ENCODE data around the gene STRIP2. TPM values are rescaled to one million over a fixed set of nuclear protein-coding genes. Genes with fewer than 3 reads are reported as not detected.

STRIP2 gene
- total and polyA plus RNA-seq, 2 of the 13 experiments (the other 11 are each of a cell fraction or from before 2014, with no cell fraction given) = 3.9 to 8.2 TPM

Small RNA genes within 50 kb of the gene (small RNA-seq; reads per million reads assigned to genes)
- gene AC009244.1 (ENCODE audit: insufficient read depth in 2 of 3, insufficient read length in 3 of 3, low read depth in 2 of 3, low replicate concordance in 1 of 3) = 0 reads per million in 3 experiments
- 0 to 5.8 (median 0.10) reads per million in 3 experiments for gene RNU1-72P (ENCODE audit: insufficient read depth in 2 of 3, insufficient read length in 3 of 3, low read depth in 2 of 3, low replicate concordance in 1 of 3)
- gene SNRPGP3 (ENCODE audit: insufficient read depth in 2 of 3, insufficient read length in 3 of 3, low read depth in 2 of 3, low replicate concordance in 1 of 3) = 0 reads per million in 3 experiments

Other genes starting within 250 kb of the STRIP2 start
- 22.1 and 32.3 TPM in 2 replicates for gene SMO, start 245.8 kb upstream of the STRIP2 start, total RNA-seq (2016; rRNA removed; fragmentation: Illumina TruSeq; extraction: Trizol)
- gene SMO, start 245.8 kb upstream of the STRIP2 start, polyA plus RNA-seq (2011; rRNA removed) = 23.8 and 30.7 TPM in 2 replicates
- 9.5 and 12.9 TPM in 2 replicates for gene AHCYL2, start 209.4 kb upstream of the STRIP2 start, total RNA-seq (2016; rRNA removed; fragmentation: Illumina TruSeq; extraction: Trizol)
- gene AHCYL2, start 209.4 kb upstream of the STRIP2 start, polyA plus RNA-seq (2011; rRNA removed) = 12.5 and 14.7 TPM in 2 replicates
- not detected in 2 replicates for gene SMKR1, start 68.1 kb downstream of the STRIP2 start, total RNA-seq (2016; rRNA removed; fragmentation: Illumina TruSeq; extraction: Trizol)
- 0.07 TPM in 1 of 2 replicates, not detected in the other for gene SMKR1, start 68.1 kb downstream of the STRIP2 start, polyA plus RNA-seq (2011; rRNA removed)
- 10.1 and 16.2 TPM in 2 replicates for gene NRF1, start 177.3 kb downstream of the STRIP2 start, total RNA-seq (2016; rRNA removed; fragmentation: Illumina TruSeq; extraction: Trizol)
- 9.3 and 11.0 TPM in 2 replicates for gene NRF1, start 177.3 kb downstream of the STRIP2 start, polyA plus RNA-seq (2011; rRNA removed)